ENCODE results near the gene FAM180B. TPM values are rescaled to one million over a fixed set of nuclear protein-coding genes. Genes with fewer than 3 reads are reported as not detected.
A peak's percentile ranks its signal among the peaks of the same experiment; 100 is the strongest.

The FAM180B gene
- total and polyA plus RNA-seq, 2 of the 13 experiments (the other 11 are each of a cell fraction or from before 2014, with no cell fraction given) = 0.40 to 1.0 TPM

DNA sequence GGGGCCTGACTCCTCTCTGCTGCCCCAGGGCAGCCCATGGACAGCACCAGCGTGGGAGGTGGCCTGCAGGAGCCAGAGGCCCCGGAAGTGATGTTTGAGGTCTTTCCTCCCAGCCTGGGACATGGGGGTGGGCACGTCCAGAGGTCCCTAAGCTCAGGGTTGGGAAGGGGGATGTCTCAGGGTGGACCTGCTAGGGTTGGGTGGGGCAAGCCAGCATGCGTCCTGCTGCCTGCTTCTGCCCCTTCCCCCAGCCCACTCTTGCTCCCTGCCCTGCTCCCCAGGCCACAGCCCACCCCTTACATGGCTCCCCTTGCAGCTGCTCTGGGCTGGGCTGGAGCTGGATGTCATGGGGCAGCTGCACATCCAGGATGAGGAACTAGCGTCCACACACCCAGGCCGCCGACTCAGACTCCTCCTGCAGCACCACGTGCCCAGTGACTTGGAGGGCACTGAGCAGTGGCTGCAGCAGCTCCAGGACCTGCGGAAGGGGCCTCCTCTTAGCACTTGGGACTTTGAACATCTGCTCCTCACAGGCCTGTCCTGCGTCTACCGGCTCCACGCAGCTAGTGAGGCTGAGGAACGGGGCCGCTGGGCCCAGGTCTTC, 1.3 kb downstream of the FAM180B start (continued):
- TF ChIP-seq, protein P1, sequence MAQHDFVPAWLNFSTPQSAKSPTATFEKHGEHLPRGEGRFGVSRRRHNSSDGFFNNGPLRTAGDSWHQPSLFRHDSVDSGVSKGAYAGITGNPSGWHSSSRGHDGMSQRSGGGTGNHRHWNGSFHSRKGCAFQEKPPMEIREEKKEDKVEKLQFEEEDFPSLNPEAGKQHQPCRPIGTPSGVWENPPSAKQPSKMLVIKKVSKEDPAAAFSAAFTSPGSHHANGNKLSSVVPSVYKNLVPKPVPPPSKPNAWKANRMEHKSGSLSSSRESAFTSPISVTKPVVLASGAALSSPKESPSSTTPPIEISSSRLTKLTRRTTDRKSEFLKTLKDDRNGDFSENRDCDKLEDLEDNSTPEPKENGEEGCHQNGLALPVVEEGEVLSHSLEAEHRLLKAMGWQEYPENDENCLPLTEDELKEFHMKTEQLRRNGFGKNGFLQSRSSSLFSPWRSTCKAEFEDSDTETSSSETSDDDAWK (CRISPR knock-in tag; IDR thresholded peaks at IDR 0.05) = no peak
- TF ChIP-seq MLLT10 (CRISPR knock-in tag; IDR thresholded peaks at IDR 0.05) = no peak
- no peak for TF ChIP-seq U2AF2 (IDR thresholded peaks at IDR 0.05; ENCODE audit: low read depth, low read length)
- TF ChIP-seq MXD4 (CRISPR knock-in tag; IDR thresholded peaks at IDR 0.05) = no peak
- TF ChIP-seq RBM22 (optimal IDR thresholded peaks at IDR 0.05; ENCODE audit: low read length) = no peak
- no peak for TF ChIP-seq ZFP1 (CRISPR knock-in tag; IDR thresholded peaks at IDR 0.05)
- TF ChIP-seq MED8 (CRISPR knock-in tag; IDR thresholded peaks at IDR 0.05; ENCODE audit: insufficient replicate concordance) = no peak
- TF ChIP-seq SALL1 (CRISPR knock-in tag; IDR thresholded peaks at IDR 0.05) = no peak; the same call in 1 of the 2 replicates
- no peak for TF ChIP-seq POGZ (CRISPR knock-in tag; IDR thresholded peaks at IDR 0.05)
- no peak for TF ChIP-seq IKZF1 (IDR thresholded peaks at IDR 0.05)
- no peak for TF ChIP-seq ZBTB20 (CRISPR knock-in tag; IDR thresholded peaks at IDR 0.05; ENCODE audit: borderline replicate concordance, low read depth)
- TF ChIP-seq RBFOX2 (IDR thresholded peaks at IDR 0.05; ENCODE audit: low read depth, low read length) = peak; percentile 52; the same call in 1 of the 2 replicates
- TF ChIP-seq, protein P2, sequence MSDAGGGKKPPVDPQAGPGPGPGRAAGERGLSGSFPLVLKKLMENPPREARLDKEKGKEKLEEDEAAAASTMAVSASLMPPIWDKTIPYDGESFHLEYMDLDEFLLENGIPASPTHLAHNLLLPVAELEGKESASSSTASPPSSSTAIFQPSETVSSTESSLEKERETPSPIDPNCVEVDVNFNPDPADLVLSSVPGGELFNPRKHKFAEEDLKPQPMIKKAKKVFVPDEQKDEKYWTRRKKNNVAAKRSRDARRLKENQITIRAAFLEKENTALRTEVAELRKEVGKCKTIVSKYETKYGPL (CRISPR knock-in tag; IDR thresholded peaks at IDR 0.05) = no peak
- TF ChIP-seq, protein P3, sequence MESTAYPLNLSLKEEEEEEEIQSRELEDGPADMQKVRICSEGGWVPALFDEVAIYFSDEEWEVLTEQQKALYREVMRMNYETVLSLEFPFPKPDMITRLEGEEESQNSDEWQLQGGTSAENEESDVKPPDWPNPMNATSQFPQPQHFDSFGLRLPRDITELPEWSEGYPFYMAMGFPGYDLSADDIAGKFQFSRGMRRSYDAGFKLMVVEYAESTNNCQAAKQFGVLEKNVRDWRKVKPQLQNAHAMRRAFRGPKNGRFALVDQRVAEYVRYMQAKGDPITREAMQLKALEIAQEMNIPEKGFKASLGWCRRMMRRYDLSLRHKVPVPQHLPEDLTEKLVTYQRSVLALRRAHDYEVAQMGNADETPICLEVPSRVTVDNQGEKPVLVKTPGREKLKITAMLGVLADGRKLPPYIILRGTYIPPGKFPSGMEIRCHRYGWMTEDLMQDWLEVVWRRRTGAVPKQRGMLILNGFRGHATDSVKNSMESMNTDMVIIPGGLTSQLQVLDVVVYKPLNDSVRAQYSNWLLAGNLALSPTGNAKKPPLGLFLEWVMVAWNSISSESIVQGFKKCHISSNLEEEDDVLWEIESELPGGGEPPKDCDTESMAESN (CRISPR knock-in tag; conservative IDR thresholded peaks at IDR 0.05) = 0 out of 2 replicates have a peak, but pooled peaks have one; percentile 40
- TF ChIP-seq JUNB (CRISPR knock-in tag; IDR thresholded peaks at IDR 0.05; ENCODE audit: borderline replicate concordance) = no peak
- TF ChIP-seq CCDC6 (CRISPR knock-in tag; IDR thresholded peaks at IDR 0.05) = no peak
- TF ChIP-seq, protein P4, sequence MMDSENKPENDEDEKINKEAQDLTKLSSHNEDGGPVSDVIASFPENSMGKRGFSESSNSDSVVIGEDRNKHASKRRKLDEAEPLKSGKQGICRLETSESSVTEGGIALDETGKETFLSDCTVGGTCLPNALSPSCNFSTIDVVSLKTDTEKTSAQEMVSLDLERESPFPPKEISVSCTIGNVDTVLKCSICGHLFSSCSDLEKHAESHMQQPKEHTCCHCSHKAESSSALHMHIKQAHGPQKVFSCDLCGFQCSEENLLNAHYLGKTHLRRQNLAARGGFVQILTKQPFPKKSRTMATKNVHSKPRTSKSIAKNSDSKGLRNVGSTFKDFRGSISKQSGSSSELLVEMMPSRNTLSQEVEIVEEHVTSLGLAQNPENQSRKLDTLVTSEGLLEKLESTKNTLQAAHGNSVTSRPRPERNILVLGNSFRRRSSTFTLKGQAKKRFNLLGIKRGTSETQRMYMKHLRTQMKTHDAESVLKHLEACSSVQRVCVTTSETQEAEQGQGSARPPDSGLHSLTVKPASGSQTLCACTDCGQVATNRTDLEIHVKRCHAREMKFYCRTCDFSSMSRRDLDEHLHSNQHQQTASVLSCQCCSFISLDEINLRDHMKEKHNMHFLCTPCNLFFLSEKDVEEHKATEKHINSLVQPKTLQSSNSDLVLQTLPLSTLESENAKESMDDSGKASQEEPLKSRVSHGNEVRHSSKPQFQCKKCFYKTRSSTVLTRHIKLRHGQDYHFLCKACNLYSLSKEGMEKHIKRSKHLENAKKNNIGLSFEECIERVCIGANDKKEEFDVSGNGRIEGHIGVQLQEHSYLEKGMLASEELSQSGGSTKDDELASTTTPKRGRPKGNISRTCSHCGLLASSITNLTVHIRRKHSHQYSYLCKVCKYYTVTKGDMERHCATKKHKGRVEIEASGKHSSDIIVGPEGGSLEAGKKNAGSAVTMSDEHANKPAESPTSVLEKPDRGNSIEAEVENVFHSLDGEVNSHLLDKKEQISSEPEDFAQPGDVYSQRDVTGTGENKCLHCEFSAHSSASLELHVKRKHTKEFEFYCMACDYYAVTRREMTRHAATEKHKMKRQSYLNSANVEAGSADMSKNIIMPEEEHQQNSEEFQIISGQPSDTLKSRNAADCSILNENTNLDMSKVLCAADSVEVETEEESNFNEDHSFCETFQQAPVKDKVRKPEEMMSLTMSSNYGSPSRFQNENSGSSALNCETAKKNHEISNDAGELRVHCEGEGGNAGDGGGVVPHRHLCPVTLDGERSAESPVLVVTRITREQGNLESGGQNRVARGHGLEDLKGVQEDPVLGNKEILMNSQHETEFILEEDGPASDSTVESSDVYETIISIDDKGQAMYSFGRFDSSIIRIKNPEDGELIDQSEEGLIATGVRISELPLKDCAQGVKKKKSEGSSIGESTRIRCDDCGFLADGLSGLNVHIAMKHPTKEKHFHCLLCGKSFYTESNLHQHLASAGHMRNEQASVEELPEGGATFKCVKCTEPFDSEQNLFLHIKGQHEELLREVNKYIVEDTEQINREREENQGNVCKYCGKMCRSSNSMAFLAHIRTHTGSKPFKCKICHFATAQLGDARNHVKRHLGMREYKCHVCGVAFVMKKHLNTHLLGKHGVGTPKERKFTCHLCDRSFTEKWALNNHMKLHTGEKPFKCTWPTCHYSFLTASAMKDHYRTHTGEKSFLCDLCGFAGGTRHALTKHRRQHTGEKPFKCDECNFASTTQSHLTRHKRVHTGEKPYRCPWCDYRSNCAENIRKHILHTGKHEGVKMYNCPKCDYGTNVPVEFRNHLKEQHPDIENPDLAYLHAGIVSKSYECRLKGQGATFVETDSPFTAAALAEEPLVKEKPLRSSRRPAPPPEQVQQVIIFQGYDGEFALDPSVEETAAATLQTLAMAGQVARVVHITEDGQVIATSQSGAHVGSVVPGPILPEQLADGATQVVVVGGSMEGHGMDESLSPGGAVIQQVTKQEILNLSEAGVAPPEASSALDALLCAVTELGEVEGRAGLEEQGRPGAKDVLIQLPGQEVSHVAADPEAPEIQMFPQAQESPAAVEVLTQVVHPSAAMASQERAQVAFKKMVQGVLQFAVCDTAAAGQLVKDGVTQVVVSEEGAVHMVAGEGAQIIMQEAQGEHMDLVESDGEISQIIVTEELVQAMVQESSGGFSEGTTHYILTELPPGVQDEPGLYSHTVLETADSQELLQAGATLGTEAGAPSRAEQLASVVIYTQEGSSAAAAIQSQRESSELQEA (CRISPR knock-in tag; IDR thresholded peaks at IDR 0.05; ENCODE audit: not compliant biosample characterization) = no peak
- TF ChIP-seq SALL2 (CRISPR knock-in tag; IDR thresholded peaks at IDR 0.05) = no peak
